Iris pigment epithelial cell (primary cell): ENCODE data around the gene ELFN1.

Experiments used
- DNase-seq: peaks from one replicate; pipeline ENCODE4 v3.0.0-alpha.2; 2011; ENCODE audit warnings: low read depth

ELFN1 gene

DNA sequence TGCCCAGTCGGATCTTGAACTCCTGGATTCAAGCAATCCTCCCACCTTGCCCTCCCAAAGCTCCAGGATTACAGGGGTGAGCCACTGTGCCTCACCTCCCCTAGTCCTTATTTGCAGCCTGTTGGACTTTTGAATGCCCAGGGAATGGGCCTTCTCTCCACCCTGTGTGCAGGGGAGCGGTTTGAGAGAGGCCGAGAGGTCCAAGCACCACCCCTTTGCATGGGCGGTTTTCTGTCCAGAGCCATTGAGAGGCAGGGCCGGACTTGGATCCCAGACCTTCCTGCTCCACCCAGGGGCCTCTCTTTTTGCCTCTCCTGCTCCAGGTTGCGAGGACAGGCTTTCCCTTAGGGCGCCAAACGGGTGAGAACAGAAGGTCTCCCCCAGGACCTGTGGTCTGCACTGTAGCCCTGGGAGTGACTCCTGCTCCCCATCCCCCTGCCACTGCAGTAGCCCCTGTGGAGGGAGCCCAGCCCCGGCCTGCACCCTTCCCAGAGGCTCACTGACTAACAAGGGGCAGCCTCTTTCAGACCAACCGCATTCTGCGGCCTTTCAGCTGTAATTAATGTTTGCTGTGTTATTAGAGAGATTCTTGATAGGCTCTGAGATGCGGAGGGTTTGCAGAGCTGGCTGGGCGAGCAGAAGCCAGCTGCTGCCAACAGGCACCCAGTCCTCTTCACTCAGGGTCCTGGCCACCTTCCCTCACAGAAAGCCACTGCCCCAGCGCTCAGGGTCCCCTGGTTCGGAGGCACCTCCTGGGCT lies 57.9 kb downstream of the ELFN1 start:
- DNase-seq = no peak

DNA sequence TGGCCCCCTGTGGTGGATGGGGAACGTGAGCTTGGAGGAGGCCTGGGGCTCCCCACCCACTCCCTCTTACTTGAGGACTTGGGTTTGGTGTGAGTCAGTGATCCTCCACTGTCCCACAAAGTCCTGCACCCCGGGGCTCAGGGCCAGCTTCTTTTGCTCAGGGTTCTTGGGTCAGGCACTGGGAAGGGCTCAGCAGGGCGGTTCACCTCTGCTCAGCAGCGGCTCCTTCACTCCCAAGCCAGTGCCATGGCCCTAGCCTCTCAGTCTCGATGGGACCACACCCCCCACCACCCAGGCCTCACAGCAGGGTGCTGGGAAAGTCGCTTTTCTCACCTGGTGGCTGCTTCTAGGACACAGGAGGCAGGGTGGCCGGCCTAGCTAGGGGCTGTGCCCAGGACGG lies 59.1 kb downstream of the ELFN1 start:
- no peak for DNase-seq

DNA sequence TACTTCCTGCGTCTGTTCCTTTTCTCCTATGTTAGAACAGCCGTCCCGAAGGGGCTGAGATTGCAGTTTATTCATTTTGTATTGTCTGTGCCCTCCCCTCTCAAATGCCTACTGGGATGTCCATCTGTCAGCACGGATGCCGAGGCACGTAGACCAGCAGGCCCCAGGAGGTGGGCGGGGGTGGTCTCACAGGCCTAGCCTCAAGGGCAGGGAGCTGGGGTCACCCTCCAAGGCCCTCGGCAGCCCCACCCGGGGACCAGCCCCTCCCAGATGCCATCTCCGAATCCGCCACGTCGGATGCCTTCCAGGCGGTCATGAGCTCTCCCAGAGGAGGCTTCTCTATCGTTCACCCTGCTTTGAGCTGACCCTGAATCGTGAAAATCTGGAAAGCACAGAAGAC lies 59.7 kb downstream of the ELFN1 start:
- no peak for DNase-seq

DNA sequence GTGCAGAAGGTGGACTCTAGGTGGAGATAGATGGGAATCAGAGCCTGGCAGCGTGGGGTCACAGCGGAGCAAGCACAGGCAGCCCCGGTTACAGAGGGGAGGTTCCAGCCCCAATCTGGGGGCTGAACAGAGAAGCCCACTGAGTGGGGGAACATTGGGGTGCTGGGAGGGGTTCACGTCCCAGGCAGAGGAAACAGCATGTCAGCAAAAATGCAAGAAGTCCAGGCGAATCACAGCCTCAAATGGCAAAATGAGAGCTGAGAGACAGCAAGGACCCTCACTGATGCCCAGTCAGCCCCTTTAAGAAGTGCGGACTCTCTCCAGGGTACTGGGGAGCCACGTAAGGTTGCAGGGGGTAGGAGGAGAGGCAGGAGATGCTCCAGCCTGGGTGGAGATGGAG lies 62.0 kb downstream of the ELFN1 start:
- no peak for DNase-seq

DNA sequence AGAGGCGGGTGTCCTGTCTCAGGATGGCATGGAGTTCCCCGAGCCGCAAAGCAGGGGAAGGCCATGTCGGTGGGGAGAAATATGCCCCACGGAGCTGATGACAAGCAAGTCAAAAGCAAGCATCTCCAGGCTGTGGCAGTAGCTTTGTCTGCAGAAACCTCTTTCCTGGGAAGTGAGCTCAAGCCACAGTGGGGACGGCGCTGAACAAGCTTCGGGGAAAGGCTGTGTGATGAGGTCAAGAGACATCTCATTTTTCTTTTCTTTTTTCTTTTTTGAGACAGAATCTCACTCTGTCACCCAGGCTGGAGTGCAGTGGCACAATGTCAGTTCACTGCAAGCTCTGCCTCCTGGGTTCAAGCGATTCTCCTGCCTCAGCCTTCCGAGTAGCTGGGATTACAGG lies 62.6 kb downstream of the ELFN1 start:
- DNase-seq = no peak

DNA sequence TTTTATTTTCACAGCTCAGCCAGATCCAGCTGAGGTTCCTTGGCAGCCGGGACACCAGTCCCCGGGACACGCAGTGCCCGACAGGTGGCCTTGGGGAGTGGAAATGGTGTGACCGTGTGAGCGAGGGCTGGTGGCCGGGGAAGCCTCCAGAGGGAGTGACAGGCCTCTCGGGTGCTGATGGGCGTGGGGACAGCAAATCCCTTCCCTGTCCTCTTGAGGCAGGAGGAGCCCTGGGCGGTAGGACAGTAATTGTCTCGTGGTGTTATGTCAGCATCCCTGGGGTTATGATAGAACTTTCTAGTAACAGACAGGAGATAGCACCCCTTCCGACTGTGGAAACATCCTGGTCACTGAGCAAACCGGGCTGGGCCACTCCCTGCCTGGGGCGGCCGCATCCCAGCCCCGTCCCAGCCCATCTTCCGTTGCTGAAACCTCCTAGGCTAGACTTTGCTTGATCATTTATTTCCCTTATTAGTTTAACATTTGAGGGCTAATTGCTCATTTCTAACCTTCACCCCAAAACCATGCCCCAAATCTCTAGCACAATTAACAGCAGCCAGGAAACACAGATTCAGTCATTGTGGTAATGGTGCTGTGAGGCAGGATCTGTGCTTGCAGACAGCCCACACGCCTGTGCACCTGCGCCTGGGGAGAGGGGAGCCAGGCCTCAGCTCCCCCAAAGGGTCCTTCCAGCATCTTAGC lies 63.3 kb downstream of the ELFN1 start:
- DNase-seq = no peak

DNA sequence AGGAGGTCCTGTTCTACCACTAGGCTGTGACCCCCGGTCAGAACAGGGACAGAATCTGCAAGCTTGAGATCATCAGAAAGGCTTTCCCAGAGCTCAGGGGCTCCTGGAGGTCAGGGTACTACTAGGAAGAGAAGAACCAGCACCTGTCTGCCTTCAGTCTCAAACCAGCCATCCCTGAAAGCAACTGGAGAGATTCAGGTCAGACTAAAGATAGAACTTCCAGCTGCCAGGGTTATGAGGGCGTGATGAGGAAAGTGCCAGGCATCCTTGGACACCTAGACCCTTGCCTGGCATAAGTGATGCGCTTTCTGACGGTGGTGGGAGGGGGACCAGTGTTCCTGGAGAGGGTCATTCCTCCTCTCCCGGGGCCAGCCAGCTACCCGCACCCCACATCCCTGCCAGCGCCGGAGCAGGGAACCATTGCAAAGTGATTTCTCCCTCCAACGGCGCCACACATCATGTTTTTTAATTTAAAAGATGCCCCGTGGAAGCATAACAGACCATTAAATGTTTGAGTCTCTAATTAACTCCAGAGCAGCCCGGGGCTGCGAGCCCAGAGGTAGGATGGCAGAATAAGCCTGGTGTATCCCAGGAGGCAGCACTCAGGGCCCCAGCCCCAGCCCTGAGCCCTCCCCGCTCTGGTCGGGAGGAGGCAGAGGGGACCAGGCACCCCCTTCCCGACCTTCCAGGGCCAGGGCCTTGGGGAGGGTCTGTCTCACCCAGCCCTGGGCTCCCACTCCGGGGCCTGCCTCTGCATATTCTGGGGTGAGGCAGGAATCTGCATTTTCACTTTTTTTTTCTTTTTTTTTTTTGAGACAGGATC lies 64.0 kb downstream of the ELFN1 start:
- no peak for DNase-seq

DNA sequence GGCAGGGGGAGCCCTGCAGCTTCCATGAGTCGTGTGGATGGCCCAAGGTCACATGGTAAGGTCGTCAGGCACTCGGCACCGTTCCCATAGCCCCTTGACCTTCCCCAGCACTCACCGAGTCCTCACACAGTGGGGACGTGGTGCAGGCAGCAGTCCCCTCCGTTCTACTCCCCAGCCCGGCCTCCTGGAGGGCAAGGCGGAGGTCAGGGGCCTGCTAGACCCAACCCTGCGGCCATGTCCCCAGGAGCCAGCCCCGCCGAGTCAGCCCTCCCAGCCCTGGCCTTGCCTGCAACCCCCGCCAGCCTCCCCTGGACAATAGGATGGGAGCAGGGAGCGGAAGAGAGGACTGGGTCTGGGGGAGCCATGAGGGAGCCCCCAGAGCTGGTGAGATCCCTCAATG lies 65.2 kb downstream of the ELFN1 start:
- DNase-seq = no peak

DNA sequence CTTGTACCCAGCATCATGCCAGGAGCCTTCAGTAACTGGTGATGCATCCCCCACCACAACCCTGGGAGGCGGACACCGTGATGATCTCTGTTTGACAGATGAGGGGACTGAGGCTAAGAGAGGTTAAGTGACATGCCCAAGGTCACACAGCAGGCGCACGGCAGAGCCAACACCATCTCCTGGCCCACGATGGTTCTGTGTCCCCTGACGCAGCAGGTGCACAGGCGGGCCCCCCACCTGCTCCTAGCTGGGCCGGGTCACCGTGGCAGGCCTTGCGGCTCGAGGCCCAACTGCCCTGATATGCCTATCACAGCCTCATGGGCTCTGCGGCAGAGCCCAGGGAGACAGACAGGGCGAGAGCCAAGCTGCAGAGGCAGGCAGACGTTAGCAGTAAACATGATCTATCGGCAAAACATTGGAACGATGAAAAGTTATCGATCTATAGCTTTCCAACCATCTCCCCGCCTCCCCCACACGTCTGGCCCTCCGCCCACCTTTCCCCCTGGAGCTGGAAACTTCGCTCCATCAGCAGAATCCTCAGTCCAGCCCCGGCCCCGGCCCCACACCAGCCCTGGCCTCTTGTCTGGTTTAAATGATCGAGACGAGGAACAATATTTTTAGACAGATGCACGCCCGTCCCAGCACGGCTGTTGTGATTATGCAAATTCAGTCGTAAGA lies 65.9 kb downstream of the ELFN1 start:
- DNase-seq = no peak

DNA sequence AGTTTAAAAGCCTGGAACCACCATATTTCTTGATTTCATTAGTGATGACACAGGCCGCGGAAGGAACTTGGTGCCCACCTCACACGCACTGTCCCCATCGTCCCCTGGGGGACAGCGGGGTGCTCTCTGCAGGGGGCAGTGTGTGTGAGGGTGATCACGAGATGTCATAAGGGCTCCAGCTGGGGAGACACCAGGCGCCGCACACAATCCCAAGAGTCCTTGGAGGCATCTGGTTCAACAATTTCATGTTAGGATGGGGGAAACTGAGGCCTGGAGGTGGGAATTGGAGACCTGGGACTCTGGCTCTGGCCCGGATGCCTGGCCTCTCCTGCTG lies 66.4 kb downstream of the ELFN1 start:
- no peak for DNase-seq

DNA sequence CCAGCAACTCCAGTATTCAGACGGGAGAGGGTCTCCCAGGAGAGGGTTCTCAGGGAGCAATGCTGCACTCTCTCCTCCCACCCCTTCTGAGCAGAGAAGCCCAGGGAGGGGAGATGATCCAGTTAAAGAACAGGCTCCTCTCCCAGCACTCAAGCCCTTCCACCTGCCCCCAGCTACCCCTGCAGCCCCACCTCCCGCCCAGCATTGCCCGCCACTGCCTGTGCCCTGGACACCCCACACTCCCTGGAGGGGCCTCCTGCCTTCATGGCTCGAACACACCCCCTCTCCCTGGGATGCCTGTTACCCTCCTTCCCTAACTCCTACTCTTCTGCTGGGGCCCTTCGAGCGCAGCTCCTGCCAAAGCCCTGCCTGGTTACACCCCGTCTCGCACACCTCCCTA lies 66.8 kb downstream of the ELFN1 start:
- DNase-seq = no peak

DNA sequence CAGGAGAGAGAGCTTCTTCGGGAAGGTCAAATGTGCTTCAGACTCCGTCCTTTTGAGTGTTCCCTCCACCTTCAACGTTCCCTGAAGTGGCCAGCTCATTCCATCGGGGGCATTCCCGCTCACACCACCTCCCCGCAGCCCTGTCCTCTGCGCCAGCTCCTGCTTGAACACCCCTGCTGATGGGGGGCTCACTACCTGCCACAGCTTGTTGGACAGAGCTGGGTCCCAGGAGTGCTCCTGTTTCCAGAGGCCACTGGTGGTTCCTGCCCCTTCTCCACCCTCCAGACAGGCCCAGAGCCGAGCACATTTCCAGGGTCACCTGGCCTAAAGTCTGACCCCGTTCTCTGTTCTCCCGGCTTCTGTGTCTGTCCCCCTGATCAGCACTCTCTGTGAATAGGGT lies 67.4 kb downstream of the ELFN1 start:
- no peak for DNase-seq

DNA sequence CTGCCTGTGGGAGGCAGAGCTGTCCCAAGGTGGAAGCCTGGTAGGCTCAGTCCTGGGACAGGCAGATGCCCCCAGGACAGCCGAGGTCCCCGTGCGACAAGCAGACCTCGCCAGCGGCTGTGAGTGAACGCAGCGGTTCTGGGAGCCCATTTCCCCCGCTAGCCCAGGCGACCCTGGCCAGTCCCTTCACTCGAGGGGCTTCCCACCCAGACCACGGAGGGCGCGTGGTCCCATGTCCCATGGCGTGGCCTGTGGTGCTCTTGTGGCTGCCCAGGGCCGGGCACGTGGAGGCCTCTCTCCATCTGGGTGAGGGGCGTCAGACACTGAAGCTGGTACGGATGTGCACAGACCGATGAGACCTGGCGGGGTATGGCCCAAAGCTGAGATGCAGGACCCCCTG lies 67.9 kb downstream of the ELFN1 start:
- no peak for DNase-seq

DNA sequence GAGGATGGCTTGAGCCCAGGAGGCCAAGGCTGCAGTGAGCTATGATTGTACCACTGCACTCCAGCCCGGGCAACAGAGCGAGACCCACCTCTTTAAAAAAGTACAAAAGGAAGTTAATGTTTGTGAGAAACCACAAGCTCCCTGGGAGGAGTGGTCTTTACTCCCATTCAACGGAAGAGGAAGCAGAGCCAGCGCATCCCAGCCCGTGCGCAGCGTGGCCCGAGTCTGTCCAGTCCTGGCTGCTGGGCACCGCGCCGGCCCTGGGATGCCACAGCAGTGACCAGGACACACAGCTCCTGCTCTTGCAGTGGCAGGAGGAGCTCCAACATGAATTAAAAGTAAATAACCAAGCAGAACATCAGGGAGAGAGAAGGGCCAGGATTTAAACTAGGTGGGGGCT lies 68.4 kb downstream of the ELFN1 start:
- no peak for DNase-seq

DNA sequence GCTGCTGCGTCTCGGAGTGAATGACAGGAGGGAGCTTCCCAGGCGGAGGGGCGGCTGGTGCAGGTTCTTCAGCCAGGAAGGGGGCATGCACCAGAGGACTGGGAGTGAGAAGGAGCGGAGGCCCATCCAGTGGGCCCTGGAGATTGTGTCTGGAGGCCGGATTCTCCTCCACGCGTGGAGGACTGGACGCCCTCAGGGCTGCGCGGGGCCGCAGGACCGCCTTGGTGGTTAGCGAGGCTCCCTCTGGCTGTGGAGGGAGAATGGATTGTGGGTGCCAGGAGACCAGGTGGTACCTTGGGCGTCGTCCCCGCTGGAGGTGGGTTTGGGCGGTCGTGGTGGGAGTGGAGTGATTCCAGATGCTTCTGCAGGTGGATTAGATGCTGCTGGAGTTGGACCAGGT lies 68.9 kb downstream of the ELFN1 start:
- DNase-seq = no peak

DNA sequence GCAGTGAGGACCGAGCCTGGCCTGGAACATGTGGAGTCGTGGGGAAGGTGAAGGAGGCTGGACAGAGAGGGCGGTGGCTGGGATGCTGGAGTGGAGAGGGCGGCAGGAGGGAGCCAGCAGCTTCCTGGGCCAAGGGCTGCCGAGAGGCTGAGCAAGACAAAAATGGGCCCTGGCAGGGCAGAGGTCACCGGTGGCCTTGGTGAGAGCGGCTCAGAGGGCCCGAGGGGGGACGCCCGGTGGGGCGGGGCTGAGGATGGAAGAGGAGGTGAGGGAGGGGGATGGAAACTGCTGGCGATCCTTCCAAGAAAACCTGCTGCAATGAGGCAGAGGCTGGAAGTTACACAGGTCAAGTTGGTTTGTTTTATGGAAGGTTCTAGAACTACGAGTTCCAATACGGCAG lies 69.5 kb downstream of the ELFN1 start:
- DNase-seq = no peak

DNA sequence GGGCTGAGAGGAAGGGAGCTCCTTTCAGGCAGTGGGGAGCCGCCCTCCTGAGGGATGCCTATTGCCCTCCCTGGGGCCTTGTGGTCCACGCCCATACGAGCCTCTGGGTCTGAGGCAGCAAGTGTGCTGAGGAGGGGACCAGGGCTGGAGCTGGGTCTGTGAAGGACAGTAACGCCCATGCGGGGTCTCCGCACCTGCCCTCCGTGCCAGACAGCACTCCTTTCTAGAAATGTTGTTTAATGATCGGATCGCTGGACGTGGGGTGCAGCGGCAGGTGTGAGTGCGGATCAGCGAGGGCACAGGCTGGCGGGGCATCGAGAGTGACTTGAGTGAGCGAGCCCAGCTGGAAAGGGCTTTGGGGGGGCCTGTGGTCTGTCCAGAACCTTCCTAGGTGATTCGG lies 70.1 kb downstream of the ELFN1 start:
- no peak for DNase-seq

DNA sequence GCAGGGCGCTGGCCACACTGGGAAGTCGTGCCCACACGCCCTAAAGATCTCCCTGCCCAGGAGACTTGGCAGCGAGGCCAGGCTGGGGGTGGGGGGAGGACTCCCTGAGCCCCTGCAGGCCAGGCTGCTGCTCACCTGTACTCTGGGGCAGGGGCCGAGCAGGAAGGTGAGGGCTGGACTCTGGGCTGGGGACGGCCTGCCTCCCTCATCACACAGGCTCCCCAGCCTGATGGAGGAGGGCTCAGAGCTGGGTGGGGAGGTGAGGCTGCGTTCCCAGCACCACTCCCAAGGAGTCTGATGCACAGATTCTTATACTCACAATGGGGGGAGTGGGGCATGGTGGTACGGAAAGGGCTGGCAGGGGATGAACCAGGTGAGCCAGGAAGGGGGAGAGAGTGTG lies 71.2 kb downstream of the ELFN1 start:
- no peak for DNase-seq

DNA sequence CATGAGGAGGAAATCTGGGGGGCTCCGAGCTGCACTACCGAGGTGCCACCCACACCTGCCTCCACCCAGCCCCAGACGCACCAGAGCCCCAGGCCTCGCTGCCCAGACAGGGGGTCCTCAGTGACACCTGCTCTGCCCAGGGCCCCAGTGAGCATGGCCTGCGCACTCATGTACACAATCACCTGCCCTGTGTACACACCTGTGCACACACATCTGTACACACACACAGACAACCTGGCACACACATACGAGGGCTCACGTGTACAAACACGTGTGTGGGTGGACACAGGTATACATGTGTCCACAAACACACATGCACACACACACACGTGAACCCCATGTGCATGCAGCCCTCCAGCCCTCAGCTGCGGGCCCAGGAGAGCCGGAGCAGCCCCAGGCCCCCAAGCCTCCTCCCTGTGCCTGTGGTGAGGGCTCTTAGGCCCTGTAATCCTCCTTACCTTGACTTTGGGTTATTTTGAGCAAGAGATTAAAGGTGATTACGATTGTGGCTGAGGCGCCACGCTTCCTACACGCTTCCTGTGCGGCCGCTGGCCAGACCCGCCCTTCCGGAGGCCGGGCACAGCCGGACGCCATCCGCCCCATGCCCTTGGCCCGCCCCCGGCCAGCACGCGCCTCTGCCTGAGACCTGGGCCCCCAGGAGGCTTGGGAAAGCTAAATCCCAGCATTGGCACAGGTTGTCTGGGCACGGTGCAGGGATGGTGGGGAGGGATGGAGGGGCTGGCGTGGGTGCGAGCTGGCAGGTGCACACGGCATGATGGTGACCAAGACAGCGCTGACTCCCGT lies 71.9 kb downstream of the ELFN1 start:
- no peak for DNase-seq

DNA sequence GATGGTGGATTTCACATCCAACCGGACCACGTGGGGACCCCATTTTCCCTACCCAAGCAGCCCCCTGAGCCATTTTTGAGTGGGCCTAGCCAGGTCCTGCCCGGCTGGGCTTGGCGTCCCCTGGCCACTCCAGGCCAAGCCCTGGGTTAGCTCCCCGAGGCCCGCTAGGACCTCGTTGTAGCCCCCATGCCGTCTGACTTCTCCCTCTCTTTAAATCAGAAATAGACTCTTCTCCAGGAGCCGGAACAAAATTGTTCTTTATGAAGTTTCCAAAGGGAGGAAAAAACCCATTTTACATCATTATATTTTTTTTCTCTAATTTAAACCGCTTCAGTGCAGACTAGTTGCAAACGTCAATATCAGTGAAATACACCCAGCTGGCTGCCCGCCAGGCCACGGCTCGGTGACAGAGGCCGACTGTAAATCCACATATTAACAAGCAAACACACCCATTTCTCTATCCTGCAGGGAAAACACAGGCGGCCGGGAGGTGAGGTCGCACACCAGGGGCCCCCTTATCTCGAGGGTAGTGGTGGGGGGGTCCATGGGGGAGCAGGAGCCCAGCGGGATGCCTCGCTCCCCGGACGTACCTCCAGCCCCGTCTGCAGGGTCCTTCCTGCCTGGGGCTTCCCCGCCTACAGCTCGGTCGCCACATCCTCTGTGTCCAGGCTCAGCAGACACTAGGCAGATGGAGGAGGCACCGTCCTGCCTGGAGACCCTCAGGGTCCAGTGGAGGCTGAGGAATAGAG lies 72.7 kb downstream of the ELFN1 start:
- DNase-seq = peak; percentile 33
